Psoas muscle (tissue), 8 donors: Measurements from ENCODE around the gene DR1. TPM values are rescaled to one million over a fixed set of nuclear protein-coding genes. Genes with fewer than 3 reads are reported as not detected.

Experiments
- ATAC-seq, 4 donors: fragments of 200-7000 bp; cut with Tn5 transposase; one replicate each; pipeline ENCODE4 v1.9.1; 2020; ENCODE audit warnings: moderate library complexity in 3 of 4, mild to moderate bottlenecking in 2 of 4
- DNase-seq, 2 donors: peaks; one replicate each; pipeline ENCODE4 v3.0.0-alpha.2; 2020
- H3K27ac ChIP-seq: fragments of 200-600 bp; one replicate; pipeline ENCODE4 v1.8.0; 2022
- H3K27me3 ChIP-seq, 3 donors: fragments of 200-600 bp in 1 of 3; one replicate each; pipeline versions ENCODE4 v1.6.1 to v1.8.0; 2013 to 2022; ENCODE audit warnings: low read length in 2 of 3, mild to moderate bottlenecking in 2 of 3, moderate library complexity in 1 of 3; ENCODE audit not compliant: insufficient read depth in 3 of 3
- H3K36me3 ChIP-seq, 2 donors: fragments of 200-600 bp in 1 of 2; one replicate each; pipeline versions ENCODE4 v1.6.1 to v1.8.0; 2013 to 2022; ENCODE audit warnings: low read depth in 1 of 2, mild to moderate bottlenecking in 1 of 2, moderate library complexity in 1 of 2; ENCODE audit not compliant: insufficient read depth in 1 of 2
- H3K4me1 ChIP-seq: fragments of 200-600 bp; one replicate; pipeline ENCODE4 v1.8.0; 2022
- H3K4me3 ChIP-seq: fragments of 200-600 bp; one replicate; pipeline ENCODE4 v1.8.0; 2022; ENCODE audit warnings: mild to moderate bottlenecking
- H3K9me3 ChIP-seq: fragments of 200-600 bp; one replicate; pipeline ENCODE4 v1.8.0; 2022
- CTCF ChIP-seq: fragments of 200-600 bp; IDR thresholded peaks from one replicate; pipeline ENCODE4 v1.8.0; 2022; ENCODE audit warnings: antibody characterized with exemption
- WGBS, 3 donors: extraction: QIAGEN DNeasy Blood & Tissue Kit; methylation state at CpG; one replicate each; pipeline versions ENCODE4 v1.1.6 to v1.1.7; 2013; 5-methylcytosine and 5-hydroxymethylcytosine counted together
- intact Hi-C, 2 donors: fragments of 100-400 bp; cut with DNase I; formaldehyde crosslinking; loops; one replicate each; pipeline versions ENCODE4 v1.11.0 to v1.14.2; 2022
- polyA plus RNA-seq, 3 donors: library from polyadenylated mRNA; stranded (reverse); fragments of 200-250 nt; gene quantifications; one replicate each; pipeline ENCODE4 v1.2.3, GENCODE V29; 2013
- total RNA-seq, 4 donors: library from RNA; stranded (reverse); fragmentation: NEBNext Ultra II Directional in 2 of 4; extraction: Animal tissue kit (Norgen Biotek cat#: 25700) in 2 of 4; gene quantifications; one replicate each; pipeline versions ENCODE4 v1.2.1 to v1.2.4, GENCODE V29; 2021 to 2023
- donor health status: healthy with polysubstance abuse.
- donor health status: DM: no; HTN: no; CAD: no; lungs with moderate emphysema.
- donor health status: Bipolar disorder and iron deficiency.
- donor health status: healthy.
- donor health status: DM: yes; HTN: yes; CAD: no.
- donor health status: DM: no; HTN: no; CAD: no.
- donor health status: DM: no; HTN: no; CAD: no.
- donor health status: DM: yes; HTN: yes; CAD: no.

Gene DR1
- total and polyA plus RNA-seq, 7 donors = 13.6 to 46.7 (median 38.1) TPM

DNA sequence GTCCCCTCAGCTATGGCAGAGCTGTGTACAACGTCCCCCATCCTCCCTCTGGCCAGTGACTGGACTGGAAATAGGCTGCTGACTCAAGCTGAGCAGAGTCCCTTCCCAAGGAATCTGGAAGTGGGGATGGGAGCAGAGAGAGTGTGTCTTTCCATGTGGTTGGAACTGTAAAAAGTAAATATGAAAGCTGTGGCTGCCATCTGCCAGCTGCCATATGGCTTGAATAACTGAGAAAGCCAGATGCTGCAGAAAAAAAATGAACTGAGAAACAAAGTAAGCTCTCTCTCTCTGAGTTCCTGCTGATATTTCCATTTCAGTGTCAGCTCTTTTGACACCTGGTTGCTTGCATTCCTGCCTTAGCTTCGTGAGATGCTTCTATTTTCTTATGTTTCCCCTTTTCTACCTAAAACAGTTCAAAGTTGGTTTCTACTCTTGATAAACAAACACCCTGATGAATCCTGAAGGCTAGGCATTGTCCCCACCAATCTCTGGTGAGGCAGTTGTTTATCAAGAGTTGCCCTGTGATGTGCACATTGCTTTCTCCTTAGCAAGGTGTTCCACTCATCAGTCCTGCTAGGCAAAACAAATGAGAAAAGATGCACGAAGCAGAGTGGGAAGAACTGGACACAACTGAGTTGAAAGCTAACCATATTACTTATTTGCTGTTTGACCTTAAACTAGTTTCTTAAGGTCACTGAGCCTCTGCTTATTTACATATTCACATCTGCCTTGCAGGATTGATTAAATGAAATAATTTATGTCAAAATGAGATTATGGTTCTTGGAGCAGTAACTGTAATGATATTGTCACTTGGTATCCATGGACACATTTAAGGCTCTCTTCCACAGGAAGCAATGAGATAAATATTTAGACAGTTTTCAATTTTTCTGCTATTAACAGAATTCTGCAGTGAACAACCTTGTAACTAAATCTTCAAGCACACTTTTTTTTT lies 16.6 kb upstream of the DR1 start:
- intact Hi-C loops = no loop called here
- H3K36me3 ChIP-seq = no peaks in the 10 kb centered on the region
- H3K4me1 ChIP-seq = no peaks in the 10 kb centered on the region
- no peak for TF ChIP-seq CTCF
- no peaks in the 10 kb centered on the region for H3K9me3 ChIP-seq
- WGBS, 3 donors = 38 to 55% (median 52%) methylated on average over 3 of the region's 3 CpGs
- H3K4me3 ChIP-seq = no peak overlapping the region
- H3K27me3 ChIP-seq = no peaks in the 10 kb centered on the region
- ATAC-seq = no peak
- no peak for DNase-seq
- H3K27ac ChIP-seq = no peak overlapping the region

GRCh38 chr1:93330196-93330595 lies 15.5 kb upstream of the DR1 start:
- DNase-seq = no peak
- ATAC-seq = no peak
- H3K9me3 ChIP-seq = no peaks in the 10 kb centered on the region
- 67 to 85% (median 76%) methylated on average over 1 of the region's 1 CpG for WGBS, 3 donors
- no peak overlapping the region for H3K4me3 ChIP-seq
- no peaks in the 10 kb centered on the region for H3K27me3 ChIP-seq
- H3K4me1 ChIP-seq = no peaks in the 10 kb centered on the region
- intact Hi-C loops = no loop called here
- no peak overlapping the region for H3K27ac ChIP-seq
- no peak for TF ChIP-seq CTCF
- no peaks in the 10 kb centered on the region for H3K36me3 ChIP-seq

DNA sequence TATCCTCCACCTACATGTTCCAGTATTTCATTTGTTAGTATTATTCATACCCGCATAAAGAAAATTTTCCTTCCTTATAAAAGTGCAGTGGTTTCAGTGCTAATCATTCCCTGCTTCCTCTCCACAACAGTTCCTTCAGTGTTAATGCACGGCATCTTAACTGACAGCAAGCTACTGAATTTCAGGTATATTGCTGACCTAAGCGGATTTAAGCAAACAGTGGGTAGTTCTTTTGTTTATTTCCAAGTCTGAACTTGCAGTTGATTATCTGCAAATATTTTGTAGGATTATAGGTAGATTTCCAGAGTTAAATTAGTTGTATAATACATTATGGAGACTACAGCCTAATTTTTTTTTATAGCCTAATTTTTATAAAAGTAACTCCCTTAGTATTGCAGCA lies 15.1 kb upstream of the DR1 start:
- WGBS, 3 donors = 91 to 92% (median 91%) methylated on average over 3 of the region's 3 CpGs
- Histone ChIP-seq H3K27me3 (no peaks in the 10 kb centered on the region), H3K9me3 (no peaks in the 10 kb centered on the region), H3K4me1 (no peaks in the 10 kb centered on the region), H3K27ac (no peak overlapping the region), H3K36me3 (no peaks in the 10 kb centered on the region), H3K4me3 (no peak overlapping the region)
- TF ChIP-seq CTCF = no peak
- DNase-seq = no peak
- no peak for ATAC-seq
- intact Hi-C loops = no loop called here

- no peak for ATAC-seq
- no peaks in the 10 kb centered on the region for H3K9me3 ChIP-seq
- no peaks in the 10 kb centered on the region for H3K36me3 ChIP-seq
- TF ChIP-seq CTCF = no peak
- DNase-seq = no peak
- H3K4me3 ChIP-seq = no peak overlapping the region
- H3K4me1 ChIP-seq = no peaks in the 10 kb centered on the region
- WGBS, 3 donors = 91 to 96% (median 93%) methylated on average over 2 of the region's 2 CpGs
- H3K27me3 ChIP-seq = no peaks in the 10 kb centered on the region
- intact Hi-C loops = no loop called here
- no peak overlapping the region for H3K27ac ChIP-seq
These were observed 14.3 kb upstream of the DR1 start for GRCh38 chr1:93331412-93331811.
